ENCODE data around the gene RPLP2.
A peak's percentile ranks its signal among the peaks of the same experiment; 100 is the strongest.

RPLP2 gene

GRCh38 chr11:834371-835316 lies 24.9 kb downstream of the RPLP2 start:
- no peak overlapping the region for H3K27ac Mint-ChIP-seq
- CTCF ChIA-PET = no interaction called here

GRCh38 chr11:836274-836673 lies 26.5 kb downstream of the RPLP2 start:
- H3K27ac Mint-ChIP-seq = no peak overlapping the region
- H3K4me3 Mint-ChIP-seq = no peak overlapping the region
- H3K27me3 Mint-ChIP-seq = peaks cover 34% of the 10 kb centered on the region
- H3K4me1 Mint-ChIP-seq = peaks cover 30% of the 10 kb centered on the region
- H3K36me3 Mint-ChIP-seq = peaks cover 11% of the 10 kb centered on the region
- CTCF ChIA-PET = no interaction called here
- DNase-seq = no peak
- no peaks in the 10 kb centered on the region for H3K9me3 Mint-ChIP-seq

More at GRCh38 chr11:834371-835316, 24.9 kb downstream of the RPLP2 start:
- Mint-ChIP-seq H3K9me3 (no peaks in the 10 kb centered on the region), H3K27me3 (peaks cover 50% of the 10 kb centered on the region), H3K4me1 (peaks cover 25% of the 10 kb centered on the region), H3K36me3 (peaks cover 9% of the 10 kb centered on the region), H3K4me3 (peak overlapping the region; percentile 57)
- no peak for DNase-seq

- Mint-ChIP-seq H3K27ac (no peak overlapping the region), H3K36me3 (peaks cover 11% of the 10 kb centered on the region), H3K4me1 (peaks cover 29% of the 10 kb centered on the region), H3K27me3 (peaks cover 29% of the 10 kb centered on the region), H3K4me3 (no peak overlapping the region), H3K9me3 (no peaks in the 10 kb centered on the region)
- CTCF ChIA-PET = no interaction called here
- no peak for DNase-seq
Measured at GRCh38 chr11:836700-837099, 26.9 kb downstream of the RPLP2 start.

- DNase-seq = no peak
- CTCF ChIA-PET = no interaction called here
- Mint-ChIP-seq H3K4me3 (no peak overlapping the region), H3K27ac (no peak overlapping the region), H3K4me1 (peaks cover 23% of the 10 kb centered on the region), H3K27me3 (peaks cover 22% of the 10 kb centered on the region), H3K36me3 (peaks cover 11% of the 10 kb centered on the region), H3K9me3 (no peaks in the 10 kb centered on the region)
Measured at GRCh38 chr11:837189-837989, 27.6 kb downstream of the RPLP2 start.

- H3K4me1 Mint-ChIP-seq = peaks cover 23% of the 10 kb centered on the region
- peaks cover 11% of the 10 kb centered on the region for H3K36me3 Mint-ChIP-seq
- H3K27me3 Mint-ChIP-seq = peaks cover 20% of the 10 kb centered on the region
- H3K4me3 Mint-ChIP-seq = no peak overlapping the region
- H3K9me3 Mint-ChIP-seq = no peaks in the 10 kb centered on the region
- no peak for DNase-seq
- peak overlapping the region; percentile 52 for H3K27ac Mint-ChIP-seq
- CTCF ChIA-PET = no interaction called here
Measured at GRCh38 chr11:837990-838307, 28.2 kb downstream of the RPLP2 start.

- H3K27ac Mint-ChIP-seq = no peak overlapping the region
- no peak for DNase-seq
- peaks cover 24% of the 10 kb centered on the region for H3K27me3 Mint-ChIP-seq
- CTCF ChIA-PET = no interaction called here
- H3K36me3 Mint-ChIP-seq = peaks cover 11% of the 10 kb centered on the region
- no peaks in the 10 kb centered on the region for H3K9me3 Mint-ChIP-seq
- peaks cover 27% of the 10 kb centered on the region for H3K4me1 Mint-ChIP-seq
- H3K4me3 Mint-ChIP-seq = no peak overlapping the region
Measured at GRCh38 chr11:838441-839279, 28.9 kb downstream of the RPLP2 start.

GRCh38 chr11:839280-839623 lies 29.5 kb downstream of the RPLP2 start:
- H3K27ac Mint-ChIP-seq = no peak overlapping the region
- CTCF ChIA-PET = no interaction called here
- peaks cover 26% of the 10 kb centered on the region for H3K4me1 Mint-ChIP-seq

GRCh38 chr11:839875-840617 lies 30.3 kb downstream of the RPLP2 start:
- Mint-ChIP-seq H3K9me3 (no peaks in the 10 kb centered on the region), H3K4me3 (peak overlapping the region; percentile 85), H3K27me3 (peaks cover 22% of the 10 kb centered on the region), H3K4me1 (peaks cover 31% of the 10 kb centered on the region), H3K36me3 (peaks cover 11% of the 10 kb centered on the region), H3K27ac (no peak overlapping the region)
- CTCF ChIA-PET = interaction anchor here (0.6 to 2.2 kb wide), 3 partner anchors 10 to 211 kb away, joined by 3 to 9 read pairs (median 4); no protein-coding TSS in a partner anchor
- DNase-seq = no peak

More at GRCh38 chr11:839280-839623, 29.5 kb downstream of the RPLP2 start:
- peaks cover 11% of the 10 kb centered on the region for H3K36me3 Mint-ChIP-seq
- no peaks in the 10 kb centered on the region for H3K9me3 Mint-ChIP-seq
- H3K27me3 Mint-ChIP-seq = peaks cover 24% of the 10 kb centered on the region
- no peak overlapping the region for H3K4me3 Mint-ChIP-seq
- DNase-seq = no peak

- CTCF ChIA-PET = interaction anchor here (2.2 kb wide), 1 partner anchor 12 kb away, joined by 9 read pairs; no protein-coding TSS in a partner anchor
- no peak for DNase-seq
- peaks cover 32% of the 10 kb centered on the region for H3K27me3 Mint-ChIP-seq
- H3K4me1 Mint-ChIP-seq = peaks cover 32% of the 10 kb centered on the region
- peak overlapping the region; percentile 85 for H3K4me3 Mint-ChIP-seq
- no peaks in the 10 kb centered on the region for H3K9me3 Mint-ChIP-seq
- H3K36me3 Mint-ChIP-seq = peaks cover 9% of the 10 kb centered on the region
- H3K27ac Mint-ChIP-seq = peak overlapping the region; percentile 84
Measured at GRCh38 chr11:841981-842369, 32.2 kb downstream of the RPLP2 start.

- H3K36me3 Mint-ChIP-seq = peaks cover 9% of the 10 kb centered on the region
- H3K4me3 Mint-ChIP-seq = peak within 1 kb of the TSS; percentile 85
- H3K27me3 Mint-ChIP-seq = peaks cover 36% of the 10 kb centered on the region
- CTCF ChIA-PET = no interaction called here
- peak; percentile 90 for DNase-seq
- peaks cover 32% of the 10 kb centered on the region for H3K4me1 Mint-ChIP-seq
- H3K9me3 Mint-ChIP-seq = no peaks in the 10 kb centered on the region
- peak within 1 kb of the TSS; percentile 84 for H3K27ac Mint-ChIP-seq
Measured at GRCh38 chr11:842370-843002, 32.7 kb downstream of the RPLP2 start, which contains the start of the genes POLR2L and TSPAN4. Gene POLR2L (minus strand): TSS chr11:842529. CDS start chr11:842508, 21 bp downstream. Gene TSPAN4 (plus strand): TSS chr11:842852. CDS start chr11:850305, 7,453 bp downstream.

- DNase-seq = no peak
- Mint-ChIP-seq H3K36me3 (peaks cover 9% of the 10 kb centered on the region), H3K27ac (no peak overlapping the region), H3K27me3 (peaks cover 41% of the 10 kb centered on the region), H3K4me3 (peak overlapping the region; percentile 68), H3K4me1 (peaks cover 32% of the 10 kb centered on the region), H3K9me3 (no peaks in the 10 kb centered on the region)
- CTCF ChIA-PET = interaction anchor here (0.6 to 1.0 kb wide), 2 partner anchors 10 to 21 kb away, joined by 3 read pairs; partner anchors contain the start of gene CD151
Measured at GRCh38 chr11:843086-843734, 33.4 kb downstream of the RPLP2 start.

- CTCF ChIA-PET = interaction anchor here (1.0 kb wide), 1 partner anchor 22 kb away, joined by 3 read pairs; no protein-coding TSS in a partner anchor
- DNase-seq = peak; percentile 41
- H3K4me1 Mint-ChIP-seq = peaks cover 37% of the 10 kb centered on the region
- H3K27me3 Mint-ChIP-seq = peaks cover 50% of the 10 kb centered on the region
- H3K9me3 Mint-ChIP-seq = no peaks in the 10 kb centered on the region
- H3K4me3 Mint-ChIP-seq = peak overlapping the region; percentile 68
- H3K27ac Mint-ChIP-seq = peak overlapping the region; percentile 33
- H3K36me3 Mint-ChIP-seq = peaks cover 4% of the 10 kb centered on the region
Measured at GRCh38 chr11:843818-844692, 34.3 kb downstream of the RPLP2 start.

Data from activated naive CD4-positive, alpha-beta T cell treated with anti-CD3 and anti-CD28 coated beads, Interleukin-2, amount 10 ng/mL, durations not matched to agents 7 days and 5 days (primary cell).